ENCODE measurements around the gene HNRNPU.

The HNRNPU gene

DNA sequence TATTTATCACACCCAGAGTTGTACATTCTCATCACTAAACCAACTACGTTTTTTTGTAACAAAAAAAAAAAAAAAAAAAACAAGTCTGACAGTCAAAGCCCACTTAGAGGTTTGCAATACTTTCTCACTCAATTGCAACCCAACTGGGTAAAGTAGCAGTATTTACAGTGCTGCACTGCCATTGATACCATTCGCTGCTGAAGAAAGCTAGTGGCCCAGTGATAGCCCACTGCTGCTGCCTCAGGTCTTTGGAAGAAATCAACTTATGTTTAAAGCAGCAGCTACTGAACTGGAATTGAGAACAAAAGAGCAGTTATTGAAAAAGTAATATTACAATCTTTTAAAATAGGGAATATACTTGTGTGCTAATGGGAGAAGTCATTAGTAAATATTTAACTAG lies 2.7 kb downstream of the HNRNPU start:
- TF ChIP-seq CTCF (IDR thresholded peaks at IDR 0.05; ENCODE audit: low read length): no peak
- TF ChIP-seq EZH2 (IDR thresholded peaks at IDR 0.05; ENCODE audit: borderline replicate concordance, low read length): no peak
- Histone ChIP-seq H4K20me1 (ENCODE audit: insufficient read depth, low read length) (peaks cover 18% of the 10 kb centered on the region; the same call in 1 of the 2 replicates), H3K27me3 (ENCODE audit: insufficient read depth, low read length) (no peaks in the 10 kb centered on the region), H3K27ac (ENCODE audit: low read depth, low read length, poor library complexity, severe bottlenecking) (no peak overlapping the region), H3K79me2 (ENCODE audit: insufficient read depth, low read length) (peaks cover 65% of the 10 kb centered on the region), H3K36me3 (ENCODE audit: insufficient read depth, low read length) (peaks cover 70% of the 10 kb centered on the region), H3K9ac (ENCODE audit: low read length) (peak overlapping the region; percentile 96), H3F3A (ENCODE audit: insufficient read depth, low read length) (no peaks in the 10 kb centered on the region; the same call in 1 of the 2 replicates), H3K9me3 (ENCODE audit: low read length) (no peaks in the 10 kb centered on the region), H3K9me2 (ENCODE audit: low read depth, low read length) (no peaks in the 10 kb centered on the region), H3K4me3 (ENCODE audit: low read depth, low read length, poor library complexity, severe bottlenecking) (peak overlapping the region; percentile 86), H3K4me1 (ENCODE audit: insufficient read depth, low read length, severe bottlenecking) (peaks cover 42% of the 10 kb centered on the region), H3K4me2 (ENCODE audit: low read length) (peak overlapping the region; percentile 71), H2AFZ (ENCODE audit: low read length) (no peak overlapping the region)

DNA sequence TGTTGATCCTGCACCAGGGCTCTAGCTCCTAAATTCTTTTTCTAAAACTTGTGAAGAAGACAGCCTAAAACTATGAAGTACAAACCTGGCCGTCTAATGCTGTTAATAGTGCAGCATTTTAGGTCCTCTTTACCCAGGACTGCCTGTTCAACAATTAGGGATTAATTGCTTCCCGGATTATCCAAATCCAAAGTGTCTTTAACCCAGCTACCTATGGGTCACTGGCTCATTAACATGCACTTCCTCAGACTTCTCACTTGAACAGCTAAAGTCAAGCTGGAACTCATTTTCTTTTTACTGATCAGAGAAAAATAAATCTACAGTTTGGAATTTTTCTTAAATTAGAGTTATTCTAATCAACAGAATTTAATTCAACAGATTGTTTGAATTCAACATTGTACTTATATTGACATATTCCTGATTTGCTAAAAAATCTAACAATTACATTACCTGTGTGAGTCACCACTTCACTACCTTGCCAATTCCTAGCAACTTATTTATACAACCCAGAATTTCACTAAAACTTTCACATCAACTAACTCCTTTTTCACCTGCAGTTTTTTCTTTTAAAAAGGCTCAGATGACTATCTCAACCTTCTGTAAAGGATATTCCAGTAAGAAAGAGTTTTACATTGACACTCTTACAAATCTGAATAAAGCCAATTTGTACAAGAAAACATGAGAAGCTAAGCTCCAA lies 3.3 kb downstream of the HNRNPU start:
- TF ChIP-seq CTCF (IDR thresholded peaks at IDR 0.05; ENCODE audit: low read length) (no peak), EZH2 (IDR thresholded peaks at IDR 0.05; ENCODE audit: borderline replicate concordance, low read length) (no peak)
- peaks cover 21% of the 10 kb centered on the region; the same call in 1 of the 2 replicates for H4K20me1 ChIP-seq (ENCODE audit: insufficient read depth, low read length)
- peak overlapping the region; percentile 96 for H3K9ac ChIP-seq (ENCODE audit: low read length)
- H3K4me1 ChIP-seq (ENCODE audit: insufficient read depth, low read length, severe bottlenecking): peaks cover 42% of the 10 kb centered on the region
- H3K9me3 ChIP-seq (ENCODE audit: low read length): no peaks in the 10 kb centered on the region
- H2AFZ ChIP-seq (ENCODE audit: low read length): no peak overlapping the region
- no peaks in the 10 kb centered on the region for H3K9me2 ChIP-seq (ENCODE audit: low read depth, low read length)
- H3K4me3 ChIP-seq (ENCODE audit: low read depth, low read length, poor library complexity, severe bottlenecking): peak overlapping the region; percentile 86
- peak overlapping the region; percentile 71 for H3K4me2 ChIP-seq (ENCODE audit: low read length)
- peaks cover 76% of the 10 kb centered on the region for H3K36me3 ChIP-seq (ENCODE audit: insufficient read depth, low read length)
- no peak overlapping the region for H3K27ac ChIP-seq (ENCODE audit: low read depth, low read length, poor library complexity, severe bottlenecking)
- H3F3A ChIP-seq (ENCODE audit: insufficient read depth, low read length): no peaks in the 10 kb centered on the region; the same call in 1 of the 2 replicates
- H3K79me2 ChIP-seq (ENCODE audit: insufficient read depth, low read length): peaks cover 65% of the 10 kb centered on the region
- no peaks in the 10 kb centered on the region for H3K27me3 ChIP-seq (ENCODE audit: insufficient read depth, low read length)

- no peaks in the 10 kb centered on the region for H3K9me3 ChIP-seq (ENCODE audit: low read length)
- no peaks in the 10 kb centered on the region for H3K27me3 ChIP-seq (ENCODE audit: insufficient read depth, low read length)
- peak overlapping the region; percentile 71 for H3K4me2 ChIP-seq (ENCODE audit: low read length)
- TF ChIP-seq CTCF (IDR thresholded peaks at IDR 0.05; ENCODE audit: low read length) (no peak), EZH2 (IDR thresholded peaks at IDR 0.05; ENCODE audit: borderline replicate concordance, low read length) (no peak)
- no peak overlapping the region for H3K27ac ChIP-seq (ENCODE audit: low read depth, low read length, poor library complexity, severe bottlenecking)
- H3K9me2 ChIP-seq (ENCODE audit: low read depth, low read length): no peaks in the 10 kb centered on the region
- peaks cover 86% of the 10 kb centered on the region for H3K36me3 ChIP-seq (ENCODE audit: insufficient read depth, low read length)
- no peak overlapping the region for H2AFZ ChIP-seq (ENCODE audit: low read length)
- peak overlapping the region; percentile 86 for H3K4me3 ChIP-seq (ENCODE audit: low read depth, low read length, poor library complexity, severe bottlenecking)
- H3K79me2 ChIP-seq (ENCODE audit: insufficient read depth, low read length): peaks cover 71% of the 10 kb centered on the region
- no peaks in the 10 kb centered on the region; the same call in 1 of the 2 replicates for H3F3A ChIP-seq (ENCODE audit: insufficient read depth, low read length)
- no peak overlapping the region for H3K9ac ChIP-seq (ENCODE audit: low read length)
- peaks cover 33% of the 10 kb centered on the region for H3K4me1 ChIP-seq (ENCODE audit: insufficient read depth, low read length, severe bottlenecking)
- peaks cover 21% of the 10 kb centered on the region; the same call in 1 of the 2 replicates for H4K20me1 ChIP-seq (ENCODE audit: insufficient read depth, low read length)
Measured at GRCh38 chr1:244860078-244860477, 4.3 kb downstream of the HNRNPU start.

All from OCI-LY1 (cell line).